Measurements from ENCODE around the gene CCER1. TPM values are rescaled to one million over a fixed set of nuclear protein-coding genes. Genes with fewer than 3 reads are reported as not detected.

CCER1 gene
- total and polyA plus RNA-seq, 10 donors = not detected

GRCh38 chr12:90939382-90939781 lies 15.6 kb downstream of the CCER1 start:
- Histone ChIP-seq H3K9me3 (no peaks in the 10 kb centered on the region), H3K36me3 (no peaks in the 10 kb centered on the region), H3K4me3 (no peak overlapping the region), H3K4me1 (no peaks in the 10 kb centered on the region), H3K27me3 (replicated peaks in 1 of 7) (peaks cover 0 to 9% (median 0%) of the 10 kb centered on the region in 7 donors), H3K27ac (no peak overlapping the region)
- DNase-seq = no peak
- intact Hi-C loops (cut with DNase I; ENCODE audit: low total_unique reads) = no loop called here
- 77 to 95% (median 91%) methylated on average over 1 of the region's 1 CpG for WGBS, 5 donors
- TF ChIP-seq POLR2A (IDR thresholded peaks at IDR 0.05) (no peak), CTCF (IDR thresholded peaks at IDR 0.05 in 8 of 11, conservative IDR thresholded peaks at IDR 0.05 in 3 of 11) (no peak), POLR2AphosphoS5 (IDR thresholded peaks at IDR 0.05) (no peak)

GRCh38 chr12:90938451-90938850 lies 16.5 kb downstream of the CCER1 start:
- Histone ChIP-seq H3K36me3 (no peaks in the 10 kb centered on the region), H3K9me3 (no peaks in the 10 kb centered on the region), H3K4me1 (no peaks in the 10 kb centered on the region), H3K4me3 (no peak overlapping the region), H3K27me3 (replicated peaks in 1 of 7) (peaks cover 0 to 9% (median 0%) of the 10 kb centered on the region in 7 donors), H3K27ac (no peak overlapping the region)
- intact Hi-C loops (cut with DNase I; ENCODE audit: low total_unique reads) = no loop called here
- no peak for TF ChIP-seq POLR2A (IDR thresholded peaks at IDR 0.05)
- TF ChIP-seq POLR2AphosphoS5 (IDR thresholded peaks at IDR 0.05) = no peak
- TF ChIP-seq CTCF (IDR thresholded peaks at IDR 0.05 in 8 of 11, conservative IDR thresholded peaks at IDR 0.05 in 3 of 11) = no peak
- 30 to 38% (median 32%) methylated on average over 6 of the region's 6 CpGs for WGBS, 5 donors
- DNase-seq = no peak

- no peak for TF ChIP-seq POLR2A (IDR thresholded peaks at IDR 0.05)
- TF ChIP-seq POLR2AphosphoS5 (IDR thresholded peaks at IDR 0.05) = no peak
- no peak for TF ChIP-seq CTCF (IDR thresholded peaks at IDR 0.05 in 8 of 11, conservative IDR thresholded peaks at IDR 0.05 in 3 of 11)
- intact Hi-C loops (cut with DNase I; ENCODE audit: low total_unique reads) = no loop called here
- 64 to 82% (median 64%) methylated on average over 2 of the region's 2 CpGs for WGBS, 5 donors
These were observed 17.3 kb downstream of the CCER1 start for GRCh38 chr12:90937651-90938050.

GRCh38 chr12:90936230-90937005 lies 18.6 kb downstream of the CCER1 start:
- no peak for DNase-seq
- intact Hi-C loops (cut with DNase I; ENCODE audit: low total_unique reads) = no loop called here
- no peak overlapping the region for H3K4me3 ChIP-seq

More at GRCh38 chr12:90937651-90938050, 17.3 kb downstream of the CCER1 start:
- Histone ChIP-seq H3K27ac (no peak overlapping the region), H3K36me3 (no peaks in the 10 kb centered on the region), H3K4me1 (no peaks in the 10 kb centered on the region), H3K27me3 (replicated peaks in 1 of 7) (peaks cover 0 to 9% (median 0%) of the 10 kb centered on the region in 7 donors), H3K9me3 (no peaks in the 10 kb centered on the region), H3K4me3 (no peak overlapping the region)
- DNase-seq = no peak

More at GRCh38 chr12:90936230-90937005, 18.6 kb downstream of the CCER1 start:
- peaks cover 0 to 9% (median 0%) of the 10 kb centered on the region in 7 donors for H3K27me3 ChIP-seq (replicated peaks in 1 of 7)
- no peaks in the 10 kb centered on the region for H3K36me3 ChIP-seq
- WGBS, 5 donors = 93 to 100% (median 98%) methylated on average over 5 of the region's 5 CpGs
- TF ChIP-seq CTCF (IDR thresholded peaks at IDR 0.05 in 8 of 11, conservative IDR thresholded peaks at IDR 0.05 in 3 of 11) (no peak), POLR2AphosphoS5 (IDR thresholded peaks at IDR 0.05) (no peak), POLR2A (IDR thresholded peaks at IDR 0.05) (no peak)
- H3K27ac ChIP-seq = no peak overlapping the region
- H3K9me3 ChIP-seq = no peaks in the 10 kb centered on the region
- H3K4me1 ChIP-seq = no peaks in the 10 kb centered on the region

Measured in spleen (tissue), 11 donors.